Bone marrow (tissue), 2 donors: Measurements from ENCODE around the gene CLPTM1L.
"Not testable (repeated sequence)": the region's sequence is repeated elsewhere in the genome, so short reads cannot be mapped to it uniquely, and the experiment has no call there.

Experiments
- DNase-seq, 2 donors: peaks; one replicate each; lab custom pipeline; 2025; lab: John Stamatoyannopoulos, UW

The CLPTM1L gene

GRCh38 chr5:1276930-1277329 lies 68.0 kb downstream of the CLPTM1L start:
- DNase-seq = no peak

GRCh38 chr5:1275397-1276391 lies 69.2 kb downstream of the CLPTM1L start:
- DNase-seq = not testable (repeated sequence)

GRCh38 chr5:1274471-1274870 lies 70.4 kb downstream of the CLPTM1L start:
- DNase-seq = no peak

- DNase-seq = no peak
Observed at GRCh38 chr5:1273745-1274144, 71.2 kb downstream of the CLPTM1L start.

- no peak for DNase-seq
Observed at GRCh38 chr5:1272201-1272600, 72.7 kb downstream of the CLPTM1L start.

- DNase-seq = no peak
Observed at GRCh38 chr5:1270933-1271914, 73.7 kb downstream of the CLPTM1L start.

GRCh38 chr5:1270426-1270825 lies 74.5 kb downstream of the CLPTM1L start:
- no peak for DNase-seq

- no peak for DNase-seq
Observed at GRCh38 chr5:1268666-1269065, 76.2 kb downstream of the CLPTM1L start.

- DNase-seq = no peak
Observed at GRCh38 chr5:1268056-1268455, 76.8 kb downstream of the CLPTM1L start.
